Naive thymus-derived CD8-positive, alpha-beta T cell (primary cell): Measurements from ENCODE around the gene SLC4A2. TPM values are rescaled to one million over a fixed set of nuclear protein-coding genes. Genes with fewer than 3 reads are reported as not detected.

Experiments used
- ATAC-seq, 2 donors: fragments of 150-1000 bp; cut with Tn5 transposase in 1 of 2; sonication (Bioruptor Pico), chemical (Tn5 transposase) in 1 of 2; 1 replicate in 1 of 2; 2 replicates in 1 of 2; pipeline ENCODE4 v1.10.0; 2021; ENCODE audit warnings: mild to moderate bottlenecking in 2 of 2, moderate library complexity in 2 of 2
- POLR2A ChIA-PET: fragments of 350-600 bp; sonication (Branson Sonifier 250); formaldehyde crosslinking; loops from one replicate; lab custom pipeline; 2021; ENCODE audit warnings: antibody characterized with exemption; lab: Charles Lee
- DNase-seq, 10 donors: peaks; one replicate each; pipeline versions ENCODE4 v3.0.0 to v3.0.0-alpha.2; 2020 to 2022
- H3K27ac Mint-ChIP-seq, 10 donors: one replicate each; pipeline ENCODE4 v1.8.0; 2020 to 2022; ENCODE audit warnings: mild to moderate bottlenecking in 10 of 10, mixed read lengths in 10 of 10, moderate library complexity in 4 of 10, inconsistent platforms in 1 of 10
- H3K27me3 Mint-ChIP-seq, 5 donors: one replicate each; pipeline ENCODE4 v1.8.0; 2021 to 2022; ENCODE audit warnings: mixed read lengths in 5 of 5
- H3K36me3 Mint-ChIP-seq, 3 donors: one replicate each; pipeline ENCODE4 v1.8.0; 2020 to 2022; ENCODE audit warnings: mixed read lengths in 3 of 3, mild to moderate bottlenecking in 2 of 3, inconsistent platforms in 1 of 3
- H3K4me1 Mint-ChIP-seq, 4 donors: one replicate each; pipeline ENCODE4 v1.8.0; 2021 to 2022; ENCODE audit warnings: mixed read lengths in 4 of 4
- H3K4me3 Mint-ChIP-seq, 10 donors: one replicate each; pipeline ENCODE4 v1.8.0; 2020 to 2022; ENCODE audit warnings: mild to moderate bottlenecking in 10 of 10, mixed read lengths in 10 of 10, moderate library complexity in 6 of 10, inconsistent platforms in 1 of 10
- H3K9me3 Mint-ChIP-seq, 9 donors: one replicate each; pipeline ENCODE4 v1.8.0; 2020 to 2022; ENCODE audit warnings: mixed read lengths in 9 of 9, mild to moderate bottlenecking in 3 of 9, inconsistent platforms in 1 of 9, moderate library complexity in 1 of 9
- polyA plus RNA-seq, 3 donors: library from polyadenylated mRNA; unstranded; fragments of 300-500 nt; fragmentation: Illumina TruSeq; gene quantifications; one replicate each; pipeline ENCODE4 v1.2.3, GENCODE V29; 2021
- total RNA-seq, 8 experiments: library from RNA in 2 of 8; stranded (reverse) in 2 of 8; gene quantifications; one replicate each; pipeline ENCODE4 v1.2.3 and lab custom pipeline; 2021 to 2026

SLC4A2 gene
- total and polyA plus RNA-seq, 5 experiments from 2014 or later: 10.1 to 60.6 (median 18.0) TPM

DNA sequence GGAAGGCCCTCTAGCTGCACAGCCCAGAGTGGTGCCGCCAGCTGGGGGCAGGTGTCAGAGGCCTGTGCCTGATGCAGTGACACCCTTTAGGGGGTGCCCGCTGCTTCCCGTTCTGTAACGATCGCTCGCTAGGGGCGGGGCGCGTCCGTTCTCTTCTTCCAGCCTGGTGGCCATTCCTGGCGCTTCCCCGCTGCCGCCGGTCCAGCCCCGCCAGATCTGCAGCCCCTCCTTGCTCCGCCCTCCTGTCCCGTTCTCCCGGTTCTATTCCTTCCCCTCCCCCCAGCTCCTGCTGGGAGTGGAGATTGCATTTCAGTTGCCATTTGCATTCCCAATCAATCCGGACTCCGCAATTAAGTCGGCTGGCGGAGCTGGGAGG lies 66.1 kb downstream of the SLC4A2 start:
- Mint-ChIP-seq H3K27ac (no peak overlapping the region), H3K27me3 (peaks cover 0 to 16% (median 0%) of the 10 kb centered on the region in 5 donors), H3K4me3 (peak overlapping the region in 2 of 10 donors; percentile 25 to 35), H3K9me3 (no peaks in the 10 kb centered on the region), H3K36me3 (peaks cover 0 to 40% (median 7%) of the 10 kb centered on the region in 3 donors), H3K4me1 (peaks cover 0 to 9% (median 6%) of the 10 kb centered on the region in 4 donors)
- ATAC-seq (no peak), DNase-seq (no peak)
- POLR2A ChIA-PET: no interaction called here

DNA sequence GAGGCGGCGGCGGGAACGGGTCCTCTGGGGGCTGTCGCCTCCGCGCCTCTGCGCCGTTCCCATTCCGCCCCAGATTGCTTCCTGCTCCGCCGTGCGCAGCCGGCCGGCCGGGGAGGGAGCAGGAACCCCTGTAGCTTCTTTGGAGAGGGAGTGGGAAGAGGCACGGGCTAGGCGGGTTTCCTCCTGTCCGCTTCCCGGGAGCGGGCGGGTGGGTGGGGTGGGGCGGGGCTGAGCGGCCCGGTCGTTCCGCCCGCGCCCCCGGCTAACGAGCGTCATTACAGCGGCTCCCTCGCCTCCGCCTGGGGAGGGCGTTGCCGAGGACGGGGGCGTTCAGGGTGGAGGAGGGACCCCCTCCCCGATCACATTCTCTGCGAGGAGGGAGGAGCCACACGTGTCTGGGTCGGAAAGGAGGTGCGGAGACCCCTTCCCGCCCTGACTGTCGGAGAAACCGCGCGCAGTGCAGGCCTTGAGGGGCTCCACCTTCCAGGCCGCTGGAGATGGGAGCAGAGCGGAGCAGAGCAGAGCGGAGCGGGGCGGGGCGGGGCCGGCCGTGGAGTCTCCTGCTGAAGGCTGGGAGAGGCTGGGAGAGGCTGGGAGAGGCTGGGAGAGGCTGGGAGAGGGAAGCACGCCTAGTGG lies 66.6 kb downstream of the SLC4A2 start:
- peak overlapping the region in 2 of 10 donors; percentile 25 to 35 for H3K4me3 Mint-ChIP-seq
- H3K36me3 Mint-ChIP-seq: peaks cover 0 to 38% (median 7%) of the 10 kb centered on the region in 3 donors
- ATAC-seq (no peak), DNase-seq (no peak)
- peaks cover 0 to 9% (median 6%) of the 10 kb centered on the region in 4 donors for H3K4me1 Mint-ChIP-seq
- H3K27me3 Mint-ChIP-seq: peaks cover 0 to 16% (median 0%) of the 10 kb centered on the region in 5 donors
- no peaks in the 10 kb centered on the region for H3K9me3 Mint-ChIP-seq
- H3K27ac Mint-ChIP-seq: no peak overlapping the region
- POLR2A ChIA-PET: no interaction called here

Other genes with a start within 250 kb of the SLC4A2 start
- not detected for gene AOC1, start 207.1 kb upstream of the SLC4A2 start, total RNA-seq
- gene AOC1, start 207.1 kb upstream of the SLC4A2 start, polyA plus RNA-seq: not detected
- 1 to 10 TPM; 1.3 to 1.6 TPM for gene KCNH2, start 81.3 kb upstream of the SLC4A2 start, total RNA-seq
- gene KCNH2, start 81.3 kb upstream of the SLC4A2 start, polyA plus RNA-seq: 1 to 10 TPM in 2 of 3 donors, under 1 TPM in 1; 0.45 to 2.5 (median 1.5) TPM
- gene NOS3, start 68.6 kb upstream of the SLC4A2 start, total RNA-seq: 1 to 10 TPM; 1.7 to 1.8 TPM
- gene NOS3, start 68.6 kb upstream of the SLC4A2 start, polyA plus RNA-seq: 1 to 10 TPM; 1.4 to 3.3 (median 2.0) TPM
- gene ATG9B, start 35.1 kb upstream of the SLC4A2 start, total RNA-seq: 10 to 100 TPM; 34.6 to 42.2 TPM
- 10 to 100 TPM in 2 of 3 donors, 1 to 10 TPM in 1; 9.2 to 39.1 (median 24.7) TPM for gene ATG9B, start 35.1 kb upstream of the SLC4A2 start, polyA plus RNA-seq
- gene ABCB8, start 31.1 kb upstream of the SLC4A2 start, total RNA-seq: 10 to 100 TPM; 71.3 to 74.7 TPM
- 10 to 100 TPM; 17.1 to 18.4 (median 17.4) TPM for gene ABCB8, start 31.1 kb upstream of the SLC4A2 start, polyA plus RNA-seq
- gene ASIC3, start 11.1 kb upstream of the SLC4A2 start, total RNA-seq: 10 to 100 TPM; 13.5 TPM
- gene ASIC3, start 11.1 kb upstream of the SLC4A2 start, polyA plus RNA-seq: not detected
- gene CDK5, start 1.7 kb upstream of the SLC4A2 start, total RNA-seq: 1 to 10 TPM; 4.1 to 6.0 TPM
- 10 to 100 TPM; 10.7 to 13.2 (median 11.7) TPM for gene CDK5, start 1.7 kb upstream of the SLC4A2 start, polyA plus RNA-seq
- 100 to 1,000 TPM; 145 TPM for gene FASTK, start 21.2 kb downstream of the SLC4A2 start, total RNA-seq
- gene FASTK, start 21.2 kb downstream of the SLC4A2 start, polyA plus RNA-seq: 10 to 100 TPM; 38.8 to 63.6 (median 44.2) TPM
- gene TMUB1, start 23.9 kb downstream of the SLC4A2 start, total RNA-seq: 10 to 100 TPM; 41.8 to 45.6 TPM
- gene TMUB1, start 23.9 kb downstream of the SLC4A2 start, polyA plus RNA-seq: 10 to 100 TPM; 42.9 to 70.6 (median 49.1) TPM
- 10 to 100 TPM; 35.2 to 36.9 TPM for gene AGAP3, start 26.9 kb downstream of the SLC4A2 start, total RNA-seq
- 1 to 10 TPM; 1.1 to 6.0 (median 3.7) TPM for gene AGAP3, start 26.9 kb downstream of the SLC4A2 start, polyA plus RNA-seq
- gene GBX1, start 108.1 kb downstream of the SLC4A2 start, total RNA-seq: not detected
- gene GBX1, start 108.1 kb downstream of the SLC4A2 start, polyA plus RNA-seq: not detected
- gene ASB10, start 127.7 kb downstream of the SLC4A2 start, total RNA-seq: not detected
- gene ASB10, start 127.7 kb downstream of the SLC4A2 start, polyA plus RNA-seq: not detected
- gene H2BK1, start 150.9 kb downstream of the SLC4A2 start, total RNA-seq: 1 to 10 TPM; 2.5 to 2.6 TPM
- not detected for gene H2BK1, start 150.9 kb downstream of the SLC4A2 start, polyA plus RNA-seq
- 10 to 100 TPM; 30.2 to 34.2 TPM for gene ABCF2, start 167.6 kb downstream of the SLC4A2 start, total RNA-seq
- 10 to 100 TPM; 23.0 to 40.4 (median 31.6) TPM for gene ABCF2, start 167.6 kb downstream of the SLC4A2 start, polyA plus RNA-seq
- gene CHPF2, start 172.9 kb downstream of the SLC4A2 start, total RNA-seq: 10 to 100 TPM; 47.8 to 48.6 TPM
- gene CHPF2, start 172.9 kb downstream of the SLC4A2 start, polyA plus RNA-seq: 10 to 100 TPM; 16.8 to 20.1 (median 17.6) TPM
- gene SMARCD3, start 189.1 kb downstream of the SLC4A2 start, total RNA-seq: 10 to 100 TPM in 1 of 2 experiments, 1 to 10 TPM in 1; 9.7 to 11.8 TPM
- 10 to 100 TPM in 2 of 3 donors, 1 to 10 TPM in 1; 9.8 to 18.6 (median 15.6) TPM for gene SMARCD3, start 189.1 kb downstream of the SLC4A2 start, polyA plus RNA-seq